COLO829 (cell line): ENCODE data around the gene OR5B21.

ENCODE experiments used
- DNase-seq: peaks from one replicate; pipeline ENCODE4 v3.0.0; 2012; ENCODE audit warnings: low spot score

The OR5B21 gene

DNA sequence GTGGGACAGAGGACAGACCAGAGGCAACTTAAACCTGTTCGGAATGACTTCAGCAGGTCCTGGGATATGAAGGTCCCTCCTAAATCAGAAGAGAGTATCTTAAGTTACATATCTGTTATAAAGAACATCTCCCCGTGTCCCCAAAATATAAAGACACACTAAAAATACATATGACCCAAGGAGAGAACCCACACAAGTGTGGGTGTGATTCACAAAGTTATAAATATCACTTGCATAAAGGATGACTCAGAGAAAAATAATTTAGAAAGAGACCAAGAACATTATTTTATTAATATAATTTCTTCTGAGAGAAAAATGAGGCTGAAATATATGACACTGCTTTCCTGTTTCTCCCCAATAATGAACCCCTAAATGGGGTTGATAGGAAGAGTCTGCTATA is 14.2 kb downstream of the OR5B21 start:
- no peak for DNase-seq

DNA sequence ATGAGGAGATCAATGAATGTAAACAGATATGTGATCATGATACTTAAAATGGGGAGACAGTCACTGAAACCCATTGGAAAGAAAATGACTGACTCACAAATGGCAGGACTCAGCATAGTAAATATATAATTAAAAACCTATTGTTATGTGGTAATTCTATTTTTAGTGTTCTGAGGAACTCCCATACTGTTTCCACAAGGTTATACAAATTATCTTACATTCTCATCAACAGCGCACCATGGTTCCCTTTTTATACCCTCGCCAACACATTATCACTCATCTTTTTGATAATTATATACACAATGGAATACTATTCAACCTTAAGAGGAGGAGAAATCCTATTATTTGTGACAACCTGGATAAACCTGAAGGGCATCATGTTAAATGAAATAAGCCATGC is 17.1 kb downstream of the OR5B21 start:
- no peak for DNase-seq

DNA sequence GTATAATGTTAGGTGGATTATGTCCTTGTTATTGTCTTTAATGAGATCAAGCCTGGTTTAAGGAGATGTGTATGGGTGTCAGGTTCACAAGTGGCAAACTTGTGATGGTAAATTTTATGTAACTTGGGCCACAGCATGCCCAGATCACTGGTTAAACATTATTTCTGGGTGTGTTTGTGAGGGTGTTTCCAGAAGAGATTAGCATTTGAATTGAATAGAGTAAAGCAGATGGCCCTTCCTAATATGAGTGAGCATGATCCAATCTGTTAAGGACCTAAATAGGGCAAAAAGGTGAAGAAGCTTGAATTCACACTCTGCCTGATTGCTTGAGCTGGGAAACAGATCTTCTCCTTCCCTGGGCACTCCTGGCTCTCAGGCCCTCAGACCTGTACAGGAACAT is 20.7 kb downstream of the OR5B21 start:
- no peak for DNase-seq

DNA sequence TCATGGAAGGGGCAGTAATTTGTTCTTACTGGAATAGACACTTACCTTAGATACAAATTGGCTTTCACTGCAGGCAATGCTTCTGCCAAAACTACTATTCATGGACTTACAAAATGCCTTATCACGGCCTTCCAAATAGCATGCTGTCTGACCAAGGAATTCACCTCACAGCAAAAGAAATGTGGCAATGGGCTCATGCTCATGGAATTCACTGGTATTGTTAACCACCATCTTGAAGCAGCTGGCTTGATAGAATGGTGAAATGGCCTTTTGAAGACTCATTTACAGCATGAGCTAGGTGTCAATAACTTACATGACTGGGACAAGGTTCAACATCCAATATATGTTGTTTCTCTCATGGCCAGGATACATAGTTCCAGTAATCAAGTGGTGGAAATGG is 21.9 kb downstream of the OR5B21 start:
- no peak for DNase-seq

DNA sequence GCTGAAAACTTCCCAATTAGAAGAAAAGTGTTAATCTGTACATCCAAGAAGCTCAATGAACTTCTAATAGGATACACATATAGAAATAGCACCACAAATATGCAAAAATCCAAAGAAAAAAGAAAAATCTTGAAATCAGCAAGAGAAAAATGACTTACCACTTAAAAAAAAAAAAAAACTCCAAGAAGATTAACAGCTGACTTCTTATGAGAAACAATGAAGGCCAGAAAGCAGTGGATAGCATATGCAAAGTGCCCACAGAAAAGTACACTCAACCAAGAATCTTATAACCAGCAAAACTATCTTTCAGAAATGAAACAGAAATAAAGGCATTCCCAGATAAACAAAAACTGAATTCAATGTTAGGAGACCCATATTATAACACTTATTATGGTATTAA is 36.0 kb downstream of the OR5B21 start:
- no peak for DNase-seq

DNA sequence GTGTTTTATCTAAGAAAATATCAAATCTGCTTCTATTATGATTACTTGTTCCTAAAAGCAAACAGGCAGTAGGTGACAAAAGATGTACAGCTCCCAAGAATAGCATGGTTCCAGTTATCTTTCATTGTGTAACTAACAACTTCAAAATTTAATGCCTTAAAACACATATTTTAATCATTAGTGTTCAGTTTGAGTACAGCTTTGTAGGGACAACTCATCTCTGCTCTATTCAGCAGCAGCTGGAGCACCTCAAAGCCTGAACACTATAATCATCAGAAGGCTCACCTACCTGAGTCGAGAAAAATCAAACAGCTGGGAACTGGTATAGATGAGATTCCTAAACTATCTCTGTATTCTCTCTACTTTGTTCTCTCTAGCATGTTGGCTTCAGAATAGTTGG is 41.6 kb downstream of the OR5B21 start:
- DNase-seq: no peak

DNA sequence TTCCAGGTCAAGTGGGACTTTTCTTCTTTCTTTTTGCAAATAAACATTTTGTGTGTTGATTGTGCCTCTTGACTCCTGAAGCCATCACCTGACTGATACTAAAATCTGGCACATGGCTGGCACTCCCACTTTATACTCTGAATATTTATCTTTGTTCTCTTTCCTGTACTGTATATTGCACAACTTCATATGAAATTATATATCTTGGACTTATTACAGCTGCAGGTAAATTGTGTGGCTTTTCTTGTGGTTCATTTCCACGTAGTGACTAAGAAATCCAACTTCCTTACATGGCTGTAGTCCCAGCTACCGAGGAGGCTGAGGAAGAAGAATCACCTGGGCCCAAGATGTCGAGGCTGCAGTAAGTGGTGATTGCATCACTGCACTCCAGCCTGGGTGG is 42.2 kb downstream of the OR5B21 start:
- no peak for DNase-seq
